ENCODE results near the gene PRKCA. TPM values are rescaled to one million over a fixed set of nuclear protein-coding genes. Genes with fewer than 3 reads are reported as not detected.

Gene PRKCA
- total RNA-seq, 2 donors from 2014 or later = 8.3 to 26.5 TPM

DNA sequence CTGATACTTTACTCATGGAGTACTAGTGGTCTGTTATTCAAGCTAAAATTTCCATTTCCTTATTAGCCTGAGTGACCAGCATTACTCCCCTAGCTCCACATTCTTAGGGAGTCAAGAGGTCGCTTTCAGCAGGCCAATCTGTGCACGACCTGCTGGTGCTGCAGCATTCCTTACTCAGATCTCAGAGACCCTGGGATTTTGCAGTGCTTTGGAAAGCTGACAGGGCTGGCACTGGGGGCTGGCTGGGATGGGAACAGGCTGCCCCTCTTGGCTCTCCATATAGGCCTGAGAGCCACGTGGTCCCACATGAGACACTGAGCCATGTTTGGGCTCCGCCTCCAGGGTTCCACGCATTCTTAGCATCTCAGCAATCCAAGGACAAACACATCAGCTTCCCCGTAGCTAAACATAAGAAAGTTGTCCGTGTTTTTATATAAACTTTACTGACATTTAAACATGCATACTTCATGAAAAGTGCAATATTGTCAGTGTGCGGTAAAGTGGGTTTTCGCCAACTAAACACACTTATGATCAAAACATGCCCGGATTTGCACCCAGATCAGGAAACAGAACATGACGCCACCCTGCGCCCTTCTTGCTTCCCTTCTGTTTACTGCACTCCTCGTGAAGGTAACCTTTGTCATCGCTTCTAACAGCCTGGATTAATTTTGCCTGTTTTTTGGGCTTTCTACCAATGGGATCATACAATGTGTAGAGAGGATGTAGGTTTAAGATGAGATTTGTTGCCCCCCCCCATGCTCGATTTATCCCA is 278.0 kb downstream of the PRKCA start:
- H3K27ac ChIP-seq = peak overlapping the region; percentile 45 to 53
- 41% methylated on average over 15 of the region's 15 CpGs for WGBS
- H3K4me3 ChIP-seq = no peak overlapping the region
- H3K27me3 ChIP-seq (replicated peaks; ENCODE audit: insufficient read depth) = no peaks in the 10 kb centered on the region
- DNase-seq (ENCODE audit: low spot score) = no peak
- no peaks in the 10 kb centered on the region for H3K9me3 ChIP-seq
- H3K4me1 ChIP-seq (replicated peaks) = no peaks in the 10 kb centered on the region
- H3K36me3 ChIP-seq = no peaks in the 10 kb centered on the region
- intact Hi-C loops (cut with DNase I) = no loop called here
- TF ChIP-seq POLR2A (IDR thresholded peaks at IDR 0.05) (no peak), CTCF (IDR thresholded peaks at IDR 0.05) (no peak), POLR2AphosphoS5 (IDR thresholded peaks at IDR 0.05) (no peak)

GRCh38 chr17:66580956-66581391 is 278.6 kb downstream of the PRKCA start:
- Histone ChIP-seq H3K27me3 (replicated peaks; ENCODE audit: insufficient read depth) (no peaks in the 10 kb centered on the region), H3K4me1 (replicated peaks) (no peaks in the 10 kb centered on the region), H3K36me3 (no peaks in the 10 kb centered on the region), H3K27ac (peak overlapping the region in 1 of 2 donors; percentile 45), H3K4me3 (no peak overlapping the region), H3K9me3 (no peaks in the 10 kb centered on the region)
- DNase-seq (ENCODE audit: low spot score) = peak; percentile 23
- 21% methylated on average over 3 of the region's 3 CpGs for WGBS
- intact Hi-C loops (cut with DNase I) = no loop called here
- peak; percentile 68 for TF ChIP-seq POLR2AphosphoS5 (IDR thresholded peaks at IDR 0.05)
- no peak for TF ChIP-seq CTCF (IDR thresholded peaks at IDR 0.05)
- TF ChIP-seq POLR2A (IDR thresholded peaks at IDR 0.05) = no peak

DNA sequence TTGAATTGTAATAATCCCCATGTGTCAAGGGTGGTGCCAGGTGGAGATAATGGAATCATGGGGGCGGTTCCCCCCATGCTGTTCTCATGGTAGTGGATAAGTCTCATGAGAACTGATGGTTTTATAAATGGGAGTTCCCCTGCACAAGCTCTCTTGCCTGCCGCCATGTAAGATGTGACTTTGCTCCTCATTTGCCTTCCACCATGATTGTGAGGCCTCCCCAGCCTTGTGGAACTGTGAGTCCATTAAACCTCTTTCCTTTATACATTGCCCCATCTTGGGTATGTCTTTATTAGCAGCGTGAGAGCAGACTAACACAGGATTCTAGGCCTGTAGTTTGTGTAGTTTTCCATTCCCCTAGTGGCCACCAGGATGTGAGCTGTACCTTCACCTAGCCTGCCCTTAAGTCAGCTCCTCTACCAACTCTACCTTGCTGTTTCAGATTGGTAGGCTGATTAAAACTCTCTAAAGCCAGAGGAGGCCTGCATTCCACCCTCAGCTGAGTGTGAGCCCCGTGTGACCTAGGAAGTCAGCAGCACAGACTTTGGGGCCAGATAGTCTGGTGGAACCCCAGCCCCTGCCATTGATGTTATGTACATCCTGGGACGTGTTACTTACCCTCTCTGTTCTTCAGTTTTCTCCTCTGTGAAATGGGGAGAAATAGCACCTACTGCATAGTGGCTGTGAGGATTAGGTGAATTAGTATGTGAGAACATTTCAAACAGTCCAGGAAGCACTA is 280.1 kb downstream of the PRKCA start:
- Histone ChIP-seq H3K36me3 (no peaks in the 10 kb centered on the region), H3K4me1 (replicated peaks) (no peaks in the 10 kb centered on the region), H3K4me3 (no peak overlapping the region), H3K27ac (peak overlapping the region in 1 of 2 donors; percentile 45), H3K27me3 (replicated peaks; ENCODE audit: insufficient read depth) (no peaks in the 10 kb centered on the region), H3K9me3 (no peaks in the 10 kb centered on the region)
- TF ChIP-seq CTCF (IDR thresholded peaks at IDR 0.05) = no peak
- no peak for TF ChIP-seq POLR2AphosphoS5 (IDR thresholded peaks at IDR 0.05)
- TF ChIP-seq POLR2A (IDR thresholded peaks at IDR 0.05) = no peak
- no peak for DNase-seq (ENCODE audit: low spot score)
- intact Hi-C loops (cut with DNase I) = no loop called here
- WGBS = 92% methylated on average over 5 of the region's 5 CpGs

DNA sequence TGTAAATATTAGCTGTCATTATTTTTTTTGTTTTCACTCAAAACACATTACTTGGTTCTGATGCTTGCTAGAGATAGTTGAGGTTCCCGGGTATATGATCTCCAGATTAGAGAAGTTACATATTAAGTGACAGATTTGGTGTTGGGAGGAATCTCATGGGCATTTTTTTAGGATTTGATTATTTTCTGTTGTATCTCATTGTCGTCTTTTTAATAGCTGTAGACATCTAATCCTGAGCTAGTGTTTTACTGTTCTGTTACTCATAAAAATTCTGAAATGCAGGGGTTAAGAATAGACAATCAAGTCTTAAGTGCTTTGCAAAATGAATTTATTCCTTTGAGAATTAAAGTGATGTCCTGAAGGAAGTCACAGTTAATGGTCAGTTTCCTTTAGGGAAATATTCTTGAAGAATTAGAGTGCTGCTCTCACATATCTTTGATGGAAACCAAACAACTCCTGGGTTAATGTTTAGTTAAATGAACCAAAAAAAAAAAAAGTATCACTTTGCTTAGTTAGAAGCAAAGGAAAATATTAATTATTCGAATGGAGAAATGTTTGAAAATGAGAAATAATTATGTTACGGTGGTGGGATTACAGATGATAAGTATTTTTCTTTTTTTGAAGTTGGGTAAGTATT is 280.8 kb downstream of the PRKCA start:
- Histone ChIP-seq H3K27me3 (replicated peaks; ENCODE audit: insufficient read depth) (no peaks in the 10 kb centered on the region), H3K27ac (no peak overlapping the region), H3K4me3 (no peak overlapping the region), H3K9me3 (no peaks in the 10 kb centered on the region), H3K36me3 (no peaks in the 10 kb centered on the region), H3K4me1 (replicated peaks) (no peaks in the 10 kb centered on the region)
- intact Hi-C loops (cut with DNase I) = no loop called here
- DNase-seq (ENCODE audit: low spot score) = no peak
- WGBS = 50% methylated on average over 4 of the region's 4 CpGs
- TF ChIP-seq CTCF (IDR thresholded peaks at IDR 0.05) = no peak
- no peak for TF ChIP-seq POLR2AphosphoS5 (IDR thresholded peaks at IDR 0.05)

Measured in prostate gland (tissue), 2 donors.